B cell (primary cell): ENCODE results near the gene LRP2BP.

ENCODE experiments used
- CTCF ChIP-seq: fragments of 200-600 bp; IDR thresholded peaks from one replicate; pipeline ENCODE4 v1.8.0; 2022; ENCODE audit warnings: antibody characterized with exemption, mild to moderate bottlenecking
- EZH2 ChIP-seq: IDR thresholded peaks from 2 replicates; pipeline ENCODE4 v1.6.1; 2012; ENCODE audit warnings: borderline replicate concordance, low read depth, mild to moderate bottlenecking, moderate library complexity, low read length; ENCODE audit not compliant: insufficient read depth, poor library complexity, severe bottlenecking

- TF ChIP-seq EZH2 (no peak), CTCF (no peak)
Observed at GRCh38 chr4:185359767-185360446, 35.8 kb downstream of the LRP2BP start.
